Right renal pelvis (tissue), 4 donors: ENCODE measurements around the gene EFCAB5. TPM values are rescaled to one million over a fixed set of nuclear protein-coding genes. Genes with fewer than 3 reads are reported as not detected.
"Not testable (repeated sequence)": the region's sequence is repeated elsewhere in the genome, so short reads cannot be mapped to it uniquely, and the experiment has no call there.

Source experiments
- DNase-seq, 4 donors: peaks; one replicate each; pipeline ENCODE4 v3.0.0-alpha.2; 2013; ENCODE audit warnings: low read depth in 4 of 4, low spot score in 3 of 4, missing footprints in 1 of 4
- polyA plus RNA-seq, 4 donors: library from polyadenylated mRNA; unstranded; fragments of 120-200 nt; gene quantifications; one replicate each; pipeline ENCODE4 v1.2.1, GENCODE V29; 2013; ENCODE audit not compliant: insufficient read length in 4 of 4

The EFCAB5 gene
- polyA plus RNA-seq, 4 donors = 1.8 to 3.7 (median 2.2) TPM

DNA sequence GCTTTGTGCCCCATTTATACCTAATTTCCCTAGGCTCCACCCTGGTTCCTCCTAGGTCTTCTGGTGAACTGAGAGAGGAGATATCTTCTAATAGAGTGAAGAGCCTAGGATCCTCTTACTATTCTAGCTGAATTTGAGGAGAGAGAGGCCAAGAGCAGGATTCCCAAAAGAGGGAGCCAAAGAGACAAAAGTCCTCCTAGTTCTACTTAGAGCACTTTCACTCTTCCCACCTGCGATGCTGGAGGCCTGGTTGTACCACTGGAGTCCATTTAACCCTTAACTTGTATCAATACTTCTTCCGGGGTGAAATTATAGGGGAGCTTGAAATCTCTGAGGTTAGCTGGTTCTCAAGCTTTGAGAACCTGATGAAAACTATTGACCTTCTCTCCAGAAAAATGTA lies 8.1 kb upstream of the EFCAB5 start:
- DNase-seq = no peak

DNA sequence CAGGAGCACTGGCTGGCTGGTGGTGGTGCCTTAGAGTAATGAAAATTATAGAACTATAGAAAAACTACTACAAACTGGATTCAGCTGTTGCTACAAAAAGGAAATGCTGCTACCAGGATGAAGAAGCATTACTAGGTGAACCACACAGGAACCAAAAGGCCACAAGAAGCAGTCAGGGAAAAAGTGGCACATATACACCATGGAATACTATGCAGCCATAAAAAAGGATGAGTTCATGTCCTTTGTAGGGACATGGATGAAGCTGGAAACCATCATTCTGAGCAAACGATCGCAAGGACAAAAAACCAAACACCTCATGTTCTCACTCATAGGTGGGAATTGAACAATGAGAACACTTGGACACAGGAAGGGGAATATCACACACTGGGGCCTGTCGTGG lies 5.5 kb upstream of the EFCAB5 start:
- DNase-seq = not testable (repeated sequence)

DNA sequence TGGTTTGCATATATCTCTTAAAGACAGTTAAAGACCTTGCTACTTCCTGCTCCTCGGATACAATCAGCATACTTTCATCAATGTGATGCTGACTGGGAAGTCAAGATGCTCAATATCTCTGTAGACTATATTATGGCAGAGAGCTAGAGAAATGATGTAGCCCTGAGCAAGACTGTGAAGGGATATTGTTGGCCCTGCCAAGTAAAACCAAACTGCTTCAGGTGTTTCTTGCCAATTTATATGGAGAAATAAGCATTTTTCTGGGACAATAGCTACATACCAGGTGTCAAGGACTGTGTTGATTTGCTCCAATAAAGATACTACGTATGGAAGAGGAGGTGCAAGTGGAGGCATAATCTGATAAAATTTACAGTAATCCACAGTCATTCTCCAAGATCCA lies 4.7 kb upstream of the EFCAB5 start:
- no peak for DNase-seq

DNA sequence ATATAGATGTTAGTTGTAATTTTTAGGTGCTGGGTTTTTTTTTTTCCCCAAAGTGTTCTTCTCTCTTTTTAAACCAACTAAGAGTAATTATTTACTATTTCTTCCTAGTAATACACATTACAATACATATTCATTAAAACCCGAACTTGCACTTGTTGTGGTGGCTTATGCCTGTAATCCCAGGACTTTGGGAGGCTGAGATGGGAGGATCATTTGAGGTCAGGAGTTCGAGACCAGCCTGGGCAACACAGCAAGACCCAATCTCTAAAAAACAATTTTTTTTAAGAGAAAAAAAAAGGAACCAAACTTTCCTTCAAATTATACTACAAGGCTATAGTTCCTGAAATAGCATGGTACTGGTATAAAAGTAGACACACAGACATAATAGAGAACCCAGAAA lies 3.8 kb downstream of the EFCAB5 start:
- DNase-seq = no peak

DNA sequence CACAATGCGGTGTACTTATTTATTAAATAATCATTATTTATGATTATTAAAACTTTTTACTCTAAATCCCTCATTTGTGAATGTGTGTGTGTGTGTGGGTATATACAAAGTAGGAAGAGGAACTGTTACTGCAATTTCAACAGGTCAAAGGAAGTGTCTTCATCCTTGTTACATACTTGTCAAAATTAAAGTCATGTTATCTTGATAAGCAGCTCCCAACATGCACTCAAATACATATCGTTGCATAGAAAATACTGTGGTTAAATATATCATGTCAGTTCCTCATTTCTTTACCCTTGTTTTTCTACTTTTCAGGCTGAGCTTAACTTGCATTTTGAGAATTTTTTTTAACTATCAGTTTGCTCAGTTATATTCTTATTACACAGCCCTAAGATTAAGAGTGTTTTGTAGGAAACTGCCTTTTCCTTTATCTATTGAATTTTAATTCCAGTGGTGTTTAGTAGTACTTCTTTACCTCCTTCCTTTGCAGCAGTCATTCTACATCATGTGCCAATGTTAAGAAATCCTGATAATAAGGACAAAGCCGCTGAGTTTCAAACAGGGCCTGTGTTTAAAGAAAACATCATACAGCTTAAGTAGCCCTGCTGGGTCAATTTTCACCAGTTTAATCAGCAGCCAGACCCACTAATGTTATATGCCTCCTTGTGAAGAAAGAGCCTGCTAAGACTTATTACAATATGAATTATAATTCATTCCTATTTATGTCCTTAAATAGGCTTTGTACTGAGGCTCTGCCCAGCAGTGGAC lies 7.2 kb downstream of the EFCAB5 start:
- DNase-seq = no peak

DNA sequence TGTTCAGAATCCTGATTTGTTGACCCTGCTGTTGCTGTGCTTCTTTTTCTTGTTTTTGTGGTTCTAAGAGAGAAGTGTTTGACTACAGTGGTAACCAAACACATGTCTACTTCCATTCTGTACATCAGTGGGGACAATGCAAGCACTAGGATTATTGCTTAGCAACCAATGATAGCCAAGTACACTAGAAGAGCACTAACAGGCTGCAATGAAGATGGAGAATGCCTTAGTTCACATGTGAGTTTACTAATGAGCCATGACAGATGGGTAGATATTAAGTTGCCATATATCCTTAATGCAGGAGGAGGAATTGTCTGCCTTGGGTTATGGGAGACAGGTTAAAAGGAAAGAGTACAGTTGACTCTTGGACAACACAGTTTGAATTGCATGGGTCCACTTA lies 8.3 kb downstream of the EFCAB5 start:
- DNase-seq = no peak

DNA sequence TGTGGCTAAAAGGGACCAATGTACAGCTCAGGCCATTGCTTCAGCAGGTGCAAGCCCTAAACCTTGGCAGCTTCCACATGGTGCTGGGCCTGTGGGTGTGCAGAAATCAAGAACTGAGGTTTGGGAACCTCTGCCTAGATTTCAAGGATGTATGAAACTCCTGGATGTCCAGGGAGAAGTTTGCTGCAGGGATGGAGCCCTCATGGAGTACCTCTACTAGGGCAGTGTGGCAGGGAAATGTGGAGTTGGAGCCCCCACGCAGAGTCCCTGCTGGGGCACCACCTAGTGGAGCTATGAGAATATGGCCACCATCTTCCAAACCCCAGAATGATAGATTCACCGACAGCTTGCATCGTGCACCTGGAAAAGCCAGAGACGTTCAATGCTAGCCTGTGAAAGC lies 13.0 kb downstream of the EFCAB5 start:
- no peak for DNase-seq

DNA sequence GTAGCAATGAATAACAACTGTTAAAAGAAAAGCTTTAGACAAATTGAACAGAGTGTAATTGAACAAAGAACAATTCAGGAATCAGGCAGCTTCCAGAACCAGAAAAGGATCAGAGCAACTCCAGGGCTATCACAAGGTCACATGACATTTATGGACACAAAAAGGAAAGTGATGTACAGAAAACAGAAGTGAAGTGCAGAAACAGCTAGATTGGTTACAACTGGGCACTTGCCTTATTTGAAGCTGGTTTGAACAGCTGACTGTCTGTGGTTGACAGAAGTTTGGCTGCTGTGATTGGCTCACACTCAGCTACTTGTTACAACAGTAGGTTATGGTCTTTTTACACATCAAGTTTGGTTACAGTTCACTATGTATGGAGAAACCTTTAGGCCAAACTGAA lies 14.8 kb downstream of the EFCAB5 start:
- no peak for DNase-seq

DNA sequence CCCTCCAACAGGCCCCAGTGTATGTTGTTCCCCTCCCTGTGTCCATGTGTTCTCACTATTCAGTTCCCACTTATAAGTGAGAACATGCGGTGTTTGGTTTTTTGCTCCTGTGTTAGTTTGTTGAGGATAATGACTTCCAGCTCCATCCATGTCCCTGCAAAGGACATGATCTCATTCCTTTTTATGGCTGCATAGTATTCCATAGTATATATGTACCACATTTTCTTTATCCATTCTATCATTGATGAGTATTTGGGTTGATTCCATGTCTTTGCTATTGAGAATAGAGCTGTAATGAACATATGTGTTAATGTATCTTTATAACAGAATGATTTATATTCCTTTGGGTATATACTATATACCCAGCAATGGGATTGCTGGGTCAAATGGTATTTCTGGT lies 16.1 kb downstream of the EFCAB5 start:
- DNase-seq = not testable (repeated sequence)

DNA sequence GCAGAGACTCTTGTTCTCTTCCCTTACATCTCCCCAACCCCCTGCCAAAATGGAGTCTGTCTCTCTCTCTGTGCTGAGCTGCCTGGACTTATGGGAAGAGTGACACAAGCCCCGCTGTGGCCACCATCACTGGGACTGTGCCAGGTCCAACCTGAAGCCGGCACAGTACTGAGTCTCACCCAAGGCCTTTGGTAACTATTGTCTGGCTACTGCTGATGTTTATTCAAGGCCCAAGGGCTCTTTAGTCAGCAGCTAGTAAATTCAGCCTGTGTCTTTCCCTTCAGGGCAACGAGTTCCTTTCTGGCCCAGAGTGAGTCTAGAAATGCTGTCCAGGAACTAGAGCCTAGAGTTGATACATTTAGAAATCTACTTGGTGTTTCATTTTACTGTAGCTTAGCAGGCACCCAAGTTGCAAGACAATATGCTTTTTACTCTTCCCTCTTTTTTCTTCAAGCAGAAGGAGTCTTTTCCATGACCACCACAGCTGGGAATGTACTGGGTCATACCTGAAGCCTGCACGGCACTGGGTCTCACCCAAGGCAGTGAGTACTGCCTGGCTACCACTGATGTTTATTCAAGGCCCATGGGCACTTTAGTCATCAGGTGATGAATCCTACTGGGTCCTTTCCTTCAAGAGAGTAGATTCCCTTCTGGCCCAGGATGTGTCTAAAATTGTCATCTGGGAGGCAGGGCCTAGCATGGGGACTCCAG lies 17.7 kb downstream of the EFCAB5 start:
- no peak for DNase-seq

DNA sequence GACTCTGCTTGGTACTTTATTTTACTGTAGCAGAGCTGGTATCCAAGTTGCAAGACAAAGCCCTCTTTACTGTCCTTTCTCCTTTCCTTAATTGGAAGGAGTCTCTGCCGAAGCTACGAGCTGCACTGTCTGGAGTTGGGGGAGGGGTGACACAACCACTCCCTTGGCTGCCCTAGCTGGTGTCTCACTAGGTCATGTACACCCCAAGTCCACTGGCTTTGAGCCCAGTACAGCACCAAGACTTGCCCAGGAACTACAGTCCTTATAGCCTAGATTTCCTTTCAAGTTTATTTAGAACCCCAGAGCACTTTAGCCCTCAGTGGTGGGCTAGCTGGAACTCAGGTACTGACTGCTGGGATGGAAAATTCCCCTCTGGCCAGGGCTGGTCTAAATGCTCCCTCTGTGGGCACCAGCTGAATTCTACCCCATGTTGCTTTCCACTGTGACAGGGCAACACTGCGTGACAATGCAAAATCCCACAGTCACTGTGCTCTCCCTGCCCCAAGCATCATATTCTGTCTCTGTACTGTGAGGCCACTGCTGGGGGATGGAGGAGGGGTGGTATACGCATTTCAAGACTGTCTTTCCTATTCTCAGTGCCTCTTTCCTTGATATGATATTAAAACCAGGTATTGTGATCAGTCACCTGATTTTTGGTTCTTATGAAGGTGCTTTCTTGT lies 18.4 kb downstream of the EFCAB5 start:
- DNase-seq = no peak

DNA sequence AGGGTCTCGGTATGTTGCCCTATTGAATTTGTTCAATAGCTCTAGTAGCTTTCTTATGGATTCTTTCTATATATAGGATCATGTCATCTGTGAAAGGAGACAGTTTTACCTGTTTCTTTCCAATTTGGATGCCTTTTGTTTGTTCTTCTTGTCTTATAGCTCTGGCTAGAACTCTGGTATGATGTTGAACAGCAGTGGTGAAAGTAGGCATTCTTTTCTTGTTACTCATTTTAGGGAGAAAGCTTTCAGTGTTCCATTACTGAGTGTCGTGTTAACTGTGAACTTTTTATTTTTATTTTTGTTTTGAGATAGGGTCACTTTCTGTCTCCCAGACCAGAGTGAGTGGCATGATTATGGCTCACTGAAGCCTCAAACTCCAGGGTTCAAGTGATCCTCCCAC lies 21.2 kb downstream of the EFCAB5 start:
- DNase-seq = no peak

DNA sequence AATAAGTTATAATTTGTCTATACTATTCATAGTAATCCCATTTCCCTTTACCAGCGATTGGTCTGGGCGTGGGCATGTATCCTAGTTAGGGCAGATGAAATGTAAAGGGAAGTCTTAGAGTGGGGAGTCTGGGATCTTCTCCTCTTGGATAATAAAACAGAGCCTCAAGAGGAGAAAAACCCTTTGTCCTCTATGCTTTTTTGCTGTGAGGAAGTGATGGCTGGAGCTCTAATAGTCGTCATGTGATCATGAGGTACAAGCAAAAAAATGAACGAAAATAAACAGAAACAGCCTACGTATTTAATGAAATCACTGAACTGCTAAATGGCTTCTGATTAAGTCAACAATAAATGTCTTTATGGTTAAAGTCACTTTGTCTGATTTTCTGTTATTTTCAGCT lies 26.8 kb downstream of the EFCAB5 start:
- DNase-seq = no peak

DNA sequence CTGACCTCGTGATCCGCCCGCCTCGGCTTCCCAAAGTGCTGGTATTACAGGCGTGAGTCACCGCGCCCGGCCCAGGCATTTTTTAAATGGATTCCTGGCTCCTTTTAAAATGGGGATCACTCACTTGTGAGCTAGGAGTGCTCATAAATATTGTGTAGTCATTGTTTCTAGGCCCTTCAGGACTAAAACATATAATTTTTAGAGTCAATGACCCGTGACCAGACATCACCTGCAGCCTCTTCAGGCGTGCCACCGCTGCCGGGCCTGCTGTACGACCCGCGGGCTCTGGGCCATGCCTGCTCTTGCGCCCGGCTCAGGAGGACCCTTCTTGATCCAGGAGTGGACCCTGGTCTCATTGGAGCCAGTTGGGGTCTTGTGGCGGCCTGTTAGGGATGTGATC lies 30.8 kb downstream of the EFCAB5 start:
- no peak for DNase-seq

DNA sequence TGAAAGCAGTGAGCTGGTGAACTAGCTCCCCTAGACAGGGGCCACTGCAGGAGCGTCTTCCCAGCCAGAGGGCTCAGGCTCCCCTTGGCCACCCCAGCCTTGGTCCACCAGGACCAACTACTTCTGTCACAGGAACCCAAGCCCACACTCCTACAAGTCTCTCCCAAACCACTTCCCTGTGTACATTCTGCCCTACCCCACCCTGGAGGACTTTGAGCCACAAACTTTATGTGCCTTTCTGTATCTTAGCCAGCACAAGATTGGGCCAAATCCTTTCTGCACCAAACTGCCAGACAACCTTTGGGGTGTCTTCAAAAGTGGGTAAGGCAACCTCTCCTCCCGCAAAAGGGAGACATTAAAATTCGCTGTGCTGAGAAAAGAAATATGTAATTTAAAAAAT lies 31.6 kb downstream of the EFCAB5 start:
- DNase-seq = no peak

DNA sequence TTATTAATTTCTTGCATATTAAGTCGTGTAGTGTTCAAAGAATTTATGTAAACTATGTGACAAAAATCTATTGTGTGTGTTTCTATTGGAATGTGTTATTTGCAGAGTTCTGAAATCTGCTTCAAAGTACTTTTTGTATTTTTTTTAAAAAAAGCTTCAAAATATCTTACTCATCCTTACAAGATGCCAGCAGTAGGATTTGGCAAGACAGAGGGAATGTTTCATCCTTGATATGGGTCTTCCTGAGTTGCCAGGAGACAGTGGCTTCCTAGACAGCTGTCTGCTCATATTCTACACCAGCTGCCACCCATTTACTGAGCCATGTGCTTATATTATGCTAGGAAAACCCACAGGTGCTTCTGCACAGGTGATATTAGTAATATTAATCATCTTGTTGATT lies 36.4 kb downstream of the EFCAB5 start:
- no peak for DNase-seq

DNA sequence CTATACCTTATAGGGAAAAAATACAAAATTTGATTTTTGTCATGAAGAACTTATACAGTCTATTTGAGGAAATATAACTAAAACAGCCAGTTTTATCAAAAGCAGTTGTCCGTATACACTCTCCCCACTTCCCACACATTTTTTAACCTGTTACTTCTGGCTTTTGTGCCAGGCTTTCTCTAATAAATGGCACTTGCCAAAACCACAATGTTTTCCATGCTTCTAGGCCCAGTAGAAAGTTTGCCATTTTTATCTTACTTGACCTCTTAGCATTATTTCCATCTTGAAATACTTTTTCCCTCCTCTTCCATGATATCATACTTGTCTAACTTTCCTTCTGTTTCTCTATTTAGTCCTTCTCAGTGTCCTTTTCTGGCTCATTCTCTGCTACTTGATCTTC lies 38.8 kb downstream of the EFCAB5 start:
- no peak for DNase-seq

DNA sequence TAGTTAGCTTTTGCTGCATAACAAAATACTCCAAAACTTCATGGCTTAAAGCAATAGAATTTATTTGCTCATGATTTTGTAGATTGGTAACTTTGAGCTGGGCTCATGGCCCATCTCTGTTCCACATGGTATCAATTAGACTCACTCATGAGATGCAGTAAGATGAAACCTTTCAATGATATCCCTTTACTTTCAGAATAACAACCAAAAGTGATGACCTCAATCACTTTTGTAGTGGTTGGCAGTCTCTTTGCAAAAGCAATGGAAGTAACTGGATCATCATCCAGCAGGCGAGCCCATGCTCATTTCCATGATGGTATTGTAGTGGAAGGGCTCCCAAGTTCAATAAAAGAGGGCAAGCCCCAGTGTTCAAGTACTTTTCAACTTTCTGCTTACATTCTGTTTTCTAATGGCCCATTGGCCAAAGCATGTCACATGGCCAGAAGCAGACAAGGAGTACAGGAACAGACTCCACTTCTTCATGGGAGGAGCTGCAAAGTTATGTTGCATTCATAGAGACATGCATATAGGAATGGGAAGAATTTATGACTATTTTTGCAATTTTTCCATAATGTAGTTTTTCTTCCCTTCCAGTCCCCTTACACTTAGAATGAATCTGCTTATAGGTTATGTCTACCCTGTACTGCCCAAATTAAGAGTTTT lies 41.7 kb downstream of the EFCAB5 start:
- DNase-seq = no peak

DNA sequence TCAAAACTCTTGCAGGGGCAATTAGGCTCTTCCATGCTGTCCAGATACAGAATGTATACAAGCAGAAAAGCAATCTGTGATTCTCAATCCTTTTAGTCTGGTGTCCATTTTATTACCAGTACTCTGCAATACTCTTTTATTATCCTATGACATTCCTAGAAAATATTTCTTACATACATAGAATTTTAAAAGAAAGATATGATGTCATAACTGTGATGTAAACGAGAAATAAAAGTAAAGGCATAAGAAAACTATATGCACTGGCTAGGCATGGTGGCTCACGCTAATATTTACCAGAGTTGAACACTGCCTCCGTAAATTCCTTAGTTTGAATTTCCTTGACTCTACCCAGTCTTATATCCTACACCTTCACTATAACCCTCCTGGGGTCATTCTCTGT lies 55.0 kb downstream of the EFCAB5 start:
- no peak for DNase-seq

DNA sequence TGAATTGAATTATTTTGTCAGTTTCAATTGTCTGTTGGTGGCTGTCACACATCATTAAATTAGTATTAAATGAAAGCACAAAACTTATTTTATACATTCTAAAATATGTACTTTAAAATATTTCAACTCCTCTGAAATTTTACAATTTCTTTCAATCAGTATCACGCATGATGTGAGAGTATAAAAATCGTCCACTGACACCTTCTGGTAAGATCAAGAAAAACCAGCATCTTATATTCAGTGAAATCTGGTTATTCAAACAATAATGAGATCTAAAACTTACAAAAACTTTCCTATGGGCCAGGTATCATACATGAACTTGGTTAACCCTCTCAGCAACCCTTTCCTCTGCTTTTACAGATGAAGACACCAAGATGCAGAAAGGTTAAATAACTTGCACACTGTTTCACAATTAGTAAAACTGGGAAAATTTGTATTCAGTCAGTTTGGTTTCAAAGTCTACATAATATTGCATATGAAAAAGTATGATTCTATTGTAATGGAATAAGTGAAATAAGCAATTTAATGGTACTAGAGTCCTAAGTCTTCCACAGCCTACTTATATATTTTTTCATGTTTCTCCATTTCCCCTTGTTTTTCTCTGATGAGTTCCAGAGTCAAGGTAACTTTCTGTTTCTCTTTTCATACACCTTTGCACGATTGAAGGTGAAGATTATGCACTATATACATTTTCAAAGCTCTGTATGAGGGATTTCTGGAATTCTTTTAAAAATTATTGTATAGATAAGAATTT lies 58.7 kb downstream of the EFCAB5 start:
- no peak for DNase-seq
